ENCODE results near the gene RABGGTA. TPM values are rescaled to one million over a fixed set of nuclear protein-coding genes. Genes with fewer than 3 reads are reported as not detected.

The RABGGTA gene
- total and polyA plus RNA-seq, 8 donors = 16.0 to 230 (median 87.8) TPM

- intact Hi-C loops (cut with DNase I; ENCODE audit: low total_unique reads) = no loop called here
- Histone ChIP-seq H3K27me3 (no peaks in the 10 kb centered on the region), H3K36me3 (no peaks in the 10 kb centered on the region), H3K27ac (no peak overlapping the region), H3K4me3 (no peak overlapping the region), H3K4me1 (peaks cover 0 to 26% (median 3%) of the 10 kb centered on the region in 4 donors), H3K9me3 (no peaks in the 10 kb centered on the region)
- WGBS, 5 donors = 76 to 100% (median 81%) methylated on average over 1 to 3 of the region's 3 CpGs
- DNase-seq = no peak
- TF ChIP-seq, protein P1, sequence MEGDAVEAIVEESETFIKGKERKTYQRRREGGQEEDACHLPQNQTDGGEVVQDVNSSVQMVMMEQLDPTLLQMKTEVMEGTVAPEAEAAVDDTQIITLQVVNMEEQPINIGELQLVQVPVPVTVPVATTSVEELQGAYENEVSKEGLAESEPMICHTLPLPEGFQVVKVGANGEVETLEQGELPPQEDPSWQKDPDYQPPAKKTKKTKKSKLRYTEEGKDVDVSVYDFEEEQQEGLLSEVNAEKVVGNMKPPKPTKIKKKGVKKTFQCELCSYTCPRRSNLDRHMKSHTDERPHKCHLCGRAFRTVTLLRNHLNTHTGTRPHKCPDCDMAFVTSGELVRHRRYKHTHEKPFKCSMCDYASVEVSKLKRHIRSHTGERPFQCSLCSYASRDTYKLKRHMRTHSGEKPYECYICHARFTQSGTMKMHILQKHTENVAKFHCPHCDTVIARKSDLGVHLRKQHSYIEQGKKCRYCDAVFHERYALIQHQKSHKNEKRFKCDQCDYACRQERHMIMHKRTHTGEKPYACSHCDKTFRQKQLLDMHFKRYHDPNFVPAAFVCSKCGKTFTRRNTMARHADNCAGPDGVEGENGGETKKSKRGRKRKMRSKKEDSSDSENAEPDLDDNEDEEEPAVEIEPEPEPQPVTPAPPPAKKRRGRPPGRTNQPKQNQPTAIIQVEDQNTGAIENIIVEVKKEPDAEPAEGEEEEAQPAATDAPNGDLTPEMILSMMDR (IDR thresholded peaks at IDR 0.05) = no peak
- TF ChIP-seq POLR2A (IDR thresholded peaks at IDR 0.05) = no peak
Observed at GRCh38 chr14:24282736-24283135, 11.3 kb upstream of the RABGGTA start.

GRCh38 chr14:24281636-24282035, 10.2 kb upstream of the RABGGTA start:
- 87 to 93% (median 91%) methylated on average over 7 of the region's 7 CpGs for WGBS, 5 donors
- TF ChIP-seq POLR2AphosphoS5 (IDR thresholded peaks at IDR 0.05) = no peak
- TF ChIP-seq, protein P1 (IDR thresholded peaks at IDR 0.05) = no peak
- TF ChIP-seq POLR2A (IDR thresholded peaks at IDR 0.05) = no peak
- TF ChIP-seq EP300 (IDR thresholded peaks at IDR 0.05) = no peak

DNA sequence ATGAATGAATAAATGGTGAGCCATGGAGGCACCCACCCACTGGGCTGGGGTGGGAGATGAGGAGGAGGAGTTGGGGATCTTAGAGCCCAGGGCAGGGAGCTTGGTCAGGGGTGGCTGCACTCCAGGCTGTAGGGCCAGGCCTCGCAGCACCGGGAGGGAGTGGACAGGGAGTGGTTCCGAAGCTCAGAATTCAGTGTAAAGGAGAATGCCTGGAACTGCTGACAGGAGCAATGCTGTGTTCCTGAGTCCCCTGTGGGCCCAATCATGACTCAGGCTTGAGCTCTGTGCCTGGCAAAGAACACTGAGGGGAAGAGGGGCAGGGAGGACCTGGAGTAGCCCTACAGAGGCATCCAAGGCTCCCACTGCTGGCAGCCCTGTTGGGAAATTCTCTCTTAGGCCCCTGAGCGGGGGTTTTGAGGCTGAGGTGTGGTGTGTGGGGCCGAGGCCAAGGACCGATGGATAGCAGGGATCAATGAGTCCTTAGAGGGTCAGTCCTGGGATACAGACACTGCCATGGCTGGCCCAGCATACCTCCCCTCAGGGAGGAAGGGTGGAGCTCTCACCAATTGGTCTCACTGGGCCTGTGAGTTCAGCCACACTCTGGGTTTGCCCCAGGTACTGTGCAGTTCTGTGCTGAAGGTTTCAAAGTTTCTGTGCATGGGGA, 9.5 kb upstream of the RABGGTA start:
- Histone ChIP-seq H3K4me1 (peaks cover 0 to 42% (median 3%) of the 10 kb centered on the region in 4 donors), H3K27ac (no peak overlapping the region), H3K36me3 (no peaks in the 10 kb centered on the region), H3K9me3 (no peaks in the 10 kb centered on the region), H3K27me3 (no peaks in the 10 kb centered on the region), H3K4me3 (no peak overlapping the region)
- no peak for DNase-seq
- 81 to 88% (median 86%) methylated on average over 4 to 6 of the region's 6 CpGs for WGBS, 5 donors
- TF ChIP-seq POLR2A (IDR thresholded peaks at IDR 0.05) (no peak), EP300 (IDR thresholded peaks at IDR 0.05) (no peak), POLR2AphosphoS5 (IDR thresholded peaks at IDR 0.05) (no peak)
- TF ChIP-seq, protein P1 (IDR thresholded peaks at IDR 0.05) = no peak
- intact Hi-C loops (cut with DNase I; ENCODE audit: low total_unique reads) = no loop called here

More at GRCh38 chr14:24281636-24282035, 10.2 kb upstream of the RABGGTA start:
- Histone ChIP-seq H3K27ac (no peak overlapping the region), H3K4me3 (no peak overlapping the region), H3K9me3 (no peaks in the 10 kb centered on the region), H3K27me3 (no peaks in the 10 kb centered on the region), H3K4me1 (peaks cover 0 to 37% (median 3%) of the 10 kb centered on the region in 4 donors), H3K36me3 (no peaks in the 10 kb centered on the region)
- intact Hi-C loops (cut with DNase I; ENCODE audit: low total_unique reads) = no loop called here
- no peak for DNase-seq

- WGBS, 5 donors = 67 to 77% (median 71%) methylated on average over 11 of the region's 11 CpGs
Observed at GRCh38 chr14:24279301-24280186, 8.1 kb upstream of the RABGGTA start.

More at GRCh38 chr14:24279301-24280186, 8.1 kb upstream of the RABGGTA start:
- Histone ChIP-seq H3K27me3 (no peaks in the 10 kb centered on the region), H3K27ac (no peak overlapping the region), H3K4me3 (no peak overlapping the region), H3K4me1 (peaks cover 0 to 56% (median 4%) of the 10 kb centered on the region in 4 donors), H3K36me3 (no peaks in the 10 kb centered on the region), H3K9me3 (no peaks in the 10 kb centered on the region)
- no peak for DNase-seq
- intact Hi-C loops (cut with DNase I; ENCODE audit: low total_unique reads) = no loop called here
- no peak for TF ChIP-seq EP300 (IDR thresholded peaks at IDR 0.05)
- TF ChIP-seq POLR2AphosphoS5 (IDR thresholded peaks at IDR 0.05) = no peak
- no peak for TF ChIP-seq POLR2A (IDR thresholded peaks at IDR 0.05)
- TF ChIP-seq, protein P1 (IDR thresholded peaks at IDR 0.05) = no peak
